Activated naive CD4-positive, alpha-beta T cell treated with Interleukin-2 at 50 U/mL for 16 hours (primary cell): ENCODE results near the gene MMP26.
"Not testable (repeated sequence)": the region's sequence is repeated elsewhere in the genome, so short reads cannot be mapped to it uniquely, and the experiment has no call there.

Experiments used
- DNase-seq: peaks from one replicate; pipeline ENCODE4 v3.0.0-alpha.2; 2020

Gene MMP26

GRCh38 chr11:4704054-4704789, at the start of gene MMP26:
Gene MMP26, plus strand, starts transcription at chr11:4704784.
- DNase-seq: no peak

GRCh38 chr11:4658629-4659445, 45.7 kb upstream of the MMP26 start:
- DNase-seq: no peak

GRCh38 chr11:4662876-4663275, 41.7 kb upstream of the MMP26 start:
- DNase-seq: no peak

GRCh38 chr11:4664183-4664582, 40.4 kb upstream of the MMP26 start:
- DNase-seq: no peak

- no peak for DNase-seq
Observed at GRCh38 chr11:4664786-4665185, 39.8 kb upstream of the MMP26 start.

- DNase-seq: no peak
Observed at GRCh38 chr11:4665424-4665823, 39.2 kb upstream of the MMP26 start.

- DNase-seq: no peak
Observed at GRCh38 chr11:4671741-4672140, 32.8 kb upstream of the MMP26 start.

GRCh38 chr11:4672470-4672869, 32.1 kb upstream of the MMP26 start:
- DNase-seq: no peak

GRCh38 chr11:4673781-4674180, 30.8 kb upstream of the MMP26 start:
- DNase-seq: no peak

GRCh38 chr11:4677948-4678347, 26.6 kb upstream of the MMP26 start:
- DNase-seq: no peak

GRCh38 chr11:4680341-4680740, 24.2 kb upstream of the MMP26 start:
- DNase-seq: no peak

- no peak for DNase-seq
Observed at GRCh38 chr11:4682623-4683419, 21.8 kb upstream of the MMP26 start.

GRCh38 chr11:4684631-4685285, 19.8 kb upstream of the MMP26 start:
- DNase-seq: no peak

GRCh38 chr11:4695442-4695841, 9.1 kb upstream of the MMP26 start:
- no peak for DNase-seq

GRCh38 chr11:4697585-4697984, 7.0 kb upstream of the MMP26 start, which contains the start of gene OR51E2:
Gene OR51E2, minus strand, starts transcription at chr11:4697853. Its CDS starts 15,142 bp downstream, at chr11:4682711.
- DNase-seq: no peak

- no peak for DNase-seq
Observed at GRCh38 chr11:4699697-4700435, 4.7 kb upstream of the MMP26 start.

GRCh38 chr11:4700436-4700820, 4.2 kb upstream of the MMP26 start:
- no peak for DNase-seq

GRCh38 chr11:4704790-4705334, 278 bp downstream of the MMP26 start:
- DNase-seq: no peak

GRCh38 chr11:4713241-4713640, 8.7 kb downstream of the MMP26 start:
- DNase-seq: no peak

GRCh38 chr11:4714300-4714699, 9.7 kb downstream of the MMP26 start:
- no peak for DNase-seq

- DNase-seq: not testable (repeated sequence)
Observed at GRCh38 chr11:4722616-4723534, 18.3 kb downstream of the MMP26 start.
